AG09309 (cell line): ENCODE measurements around the gene CRTAC1.

Experiments
- DNase-seq: peaks from one replicate; pipeline ENCODE4 v3.0.0-alpha.2; 2010; ENCODE audit warnings: low read depth
- H3K4me3 ChIP-seq: 2 replicates; pipeline ENCODE4 v1.5.1; 2011; ENCODE audit warnings: mild to moderate bottlenecking, low read depth, low read length, moderate library complexity; ENCODE audit not compliant: control insufficient read depth
- CTCF ChIP-seq: IDR thresholded peaks from 2 replicates; pipeline ENCODE4 v1.5.1; 2011; ENCODE audit warnings: mild to moderate bottlenecking, low read depth, low read length, inconsistent platforms; ENCODE audit not compliant: insufficient read depth, control insufficient read depth; ENCODE audit errors: missing control alignments

Gene CRTAC1

GRCh38 chr10:97816609-97817008 is 213.8 kb downstream of the CRTAC1 start:
- TF ChIP-seq CTCF, result no peak
- H3K4me3 ChIP-seq, result no peak overlapping the region
- no peak for DNase-seq
